OCI-LY7 (cell line): ENCODE results near the gene ARHGAP24.

ENCODE experiments used
- CTCF ChIP-seq: fragments of 200-600 bp; sonication (generic); conservative IDR thresholded peaks from 2 replicates; pipeline ENCODE4 v1.5.1; 2014; ENCODE audit warnings: mild to moderate bottlenecking, antibody characterized with exemption, low read length, moderate library complexity, mixed read lengths
- EZH2phosphoT487 ChIP-seq: fragments of 200-600 bp; sonication (generic); IDR thresholded peaks from 2 replicates; pipeline ENCODE4 v1.6.1; 2018; ENCODE audit warnings: low read depth, borderline replicate concordance, mild to moderate bottlenecking, mixed run types, antibody characterized with exemption, low read length, moderate library complexity, mixed read lengths

GRCh38 chr4:85776579-85776978 is 301.6 kb downstream of the ARHGAP24 start:
- TF ChIP-seq CTCF (no peak), EZH2phosphoT487 (no peak)
